ENCODE data around the gene RNF167. TPM values are rescaled to one million over a fixed set of nuclear protein-coding genes. Genes with fewer than 3 reads are reported as not detected.

Gene RNF167
- total RNA-seq, result 50.3 and 53.8 TPM in 2 replicates

DNA sequence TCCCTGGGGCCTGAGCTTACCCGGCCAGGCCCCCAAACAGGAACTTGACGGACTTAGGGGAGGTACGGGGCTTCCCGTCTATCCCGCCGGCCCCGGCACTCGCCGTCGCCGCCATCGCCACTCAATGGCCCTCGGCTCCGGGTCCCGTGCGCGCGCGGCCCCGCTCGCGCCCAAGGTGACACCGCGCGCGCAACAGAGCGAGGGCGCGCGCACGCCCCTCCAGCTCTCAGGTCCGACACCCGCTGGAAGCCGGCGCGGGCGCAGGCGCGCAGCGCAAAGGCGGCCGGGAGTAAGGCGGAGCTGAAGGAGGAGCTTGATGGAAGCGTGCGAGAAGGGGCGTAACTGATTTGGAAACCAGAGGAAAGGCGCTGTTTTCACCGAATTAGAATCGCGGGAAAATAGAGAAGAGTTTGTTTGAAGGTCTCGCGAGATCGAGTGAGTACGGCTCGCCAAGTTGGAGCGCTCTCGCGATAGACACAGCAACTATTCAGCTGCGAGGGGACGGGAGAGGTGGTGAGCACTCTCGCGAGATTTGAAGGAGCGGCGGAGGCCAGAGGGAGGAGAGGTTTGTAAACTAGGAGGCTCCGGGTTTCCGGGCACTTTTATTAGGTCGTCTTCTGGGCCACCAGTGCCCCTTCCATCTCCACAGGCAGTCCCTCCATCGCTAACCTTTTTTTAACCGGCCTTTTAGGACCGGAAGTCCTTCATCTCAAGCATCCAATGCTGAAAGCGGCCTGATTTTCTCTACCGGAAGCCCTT is at the start of gene RNF167, which contains the start of gene SLC25A11:
Gene RNF167, plus strand, starts transcription at position 473 of the 759 bp plus-strand sequence. CDS start 642 bp downstream, outside the sequence.
Gene SLC25A11, minus strand, starts transcription at position 251 of the 759 bp plus-strand sequence. Its CDS starts 136 bp downstream, at position 115.

DNA sequence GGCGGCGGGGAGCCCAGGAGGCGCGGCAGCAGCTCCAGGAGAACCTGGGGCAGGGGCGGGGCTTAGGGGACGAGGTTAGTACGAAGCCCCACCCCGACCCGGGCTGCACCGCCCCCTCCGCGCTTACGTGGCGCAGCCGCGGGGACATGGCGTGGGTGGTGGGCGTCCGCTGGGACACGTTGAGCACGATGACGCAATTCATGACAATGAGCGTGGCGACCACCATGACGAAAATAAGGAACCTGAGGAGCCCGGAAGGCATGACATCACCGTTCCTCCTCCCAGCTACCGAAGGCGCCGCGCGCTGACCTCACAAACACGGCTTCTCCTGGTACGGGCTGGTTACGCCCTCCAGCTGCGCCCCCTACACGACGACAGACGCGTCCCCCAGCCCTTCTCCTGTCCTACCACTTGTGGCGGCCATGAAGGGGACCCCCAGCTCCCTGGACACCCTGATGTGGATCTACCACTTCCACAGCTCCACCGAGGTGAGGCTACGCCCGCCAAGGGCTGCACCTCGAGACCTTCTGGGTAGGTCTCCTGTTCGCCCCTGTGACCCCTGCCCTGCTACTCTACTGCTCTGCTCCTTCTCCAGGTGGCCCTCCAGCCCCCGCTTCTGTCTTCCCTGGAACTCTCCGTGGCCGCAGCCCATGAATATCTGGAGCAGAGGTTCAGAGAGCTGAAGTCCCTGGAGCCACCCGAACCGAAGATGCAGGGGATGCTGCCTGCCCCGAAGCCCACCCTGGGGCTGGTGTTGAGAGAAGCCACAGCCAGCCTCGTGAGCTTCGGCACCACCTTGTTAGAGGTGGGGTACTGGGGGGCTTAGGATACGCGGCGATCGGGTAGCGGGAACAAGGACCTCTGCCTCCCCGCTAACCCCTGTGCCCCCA is 40.5 kb upstream of the RNF167 start, which contains the start of gene C17orf107:
Gene C17orf107, plus strand, starts transcription at position 196 of the 890 bp plus-strand sequence. Its CDS starts 227 bp downstream, at position 423.

DNA sequence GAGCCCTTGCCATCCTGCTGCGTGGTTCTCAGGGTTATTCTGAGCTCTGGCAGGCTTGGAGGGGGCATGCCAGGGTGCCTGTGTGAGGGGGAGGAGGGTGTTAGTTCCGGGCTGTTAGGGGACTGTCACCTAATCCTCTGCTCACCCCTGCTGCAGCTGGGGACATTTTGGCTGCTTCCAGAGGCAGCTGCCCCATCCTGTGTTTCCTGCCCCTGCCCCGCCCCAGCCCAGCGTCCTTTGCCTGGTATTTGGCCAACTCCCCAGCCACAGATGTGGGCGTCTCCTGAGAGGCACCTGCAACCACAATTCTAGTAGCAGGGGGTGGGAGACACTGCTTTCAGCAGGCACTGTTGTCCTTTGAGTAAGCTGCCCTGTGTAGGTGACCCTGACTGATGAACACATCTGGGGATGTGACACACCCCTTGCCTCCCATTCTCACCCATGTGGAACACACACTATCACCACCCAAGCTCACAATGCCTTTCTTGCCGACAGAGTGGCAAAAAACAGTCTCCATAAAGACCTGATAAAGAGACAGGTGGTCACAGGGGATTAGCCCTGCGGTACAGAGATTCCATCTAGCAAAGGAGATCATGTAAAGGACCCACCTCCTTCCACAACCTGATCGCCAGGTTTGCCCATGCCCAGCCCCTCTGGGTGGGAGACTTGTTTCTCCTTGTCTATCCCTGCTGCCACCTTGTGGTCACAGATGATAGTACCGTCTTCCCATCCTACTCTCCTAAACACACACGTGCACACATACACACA is 36.8 kb upstream of the RNF167 start, which contains the start of gene CHRNE:
Gene CHRNE, minus strand, starts transcription at position 48 of the 768 bp plus-strand sequence. Its CDS starts 35 bp downstream, at position 13.

DNA sequence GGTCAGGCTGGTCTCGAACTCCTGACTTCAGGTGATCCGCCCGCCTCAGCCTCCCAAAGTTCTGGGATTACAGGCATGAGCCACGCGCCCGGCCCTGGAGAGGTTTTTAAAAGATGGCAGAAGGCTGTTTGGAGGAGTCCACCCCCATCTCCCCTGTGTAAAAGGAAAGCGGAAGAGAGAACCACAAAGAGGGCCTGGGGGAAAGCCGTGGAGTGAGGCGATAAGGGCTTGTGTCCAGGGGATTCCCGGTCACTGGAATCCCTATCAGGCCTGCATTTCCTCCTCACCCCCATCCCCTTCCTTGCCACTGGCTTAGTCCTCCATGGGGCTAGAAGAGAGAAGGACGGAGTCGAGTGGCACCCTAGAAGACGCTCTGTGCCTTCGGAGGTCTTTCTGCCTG is 8.1 kb upstream of the RNF167 start, which contains the start of gene GP1BA:
Gene GP1BA, plus strand, starts transcription at position 315 of the 400 bp plus-strand sequence. CDS start 328 bp downstream, outside the sequence.

DNA sequence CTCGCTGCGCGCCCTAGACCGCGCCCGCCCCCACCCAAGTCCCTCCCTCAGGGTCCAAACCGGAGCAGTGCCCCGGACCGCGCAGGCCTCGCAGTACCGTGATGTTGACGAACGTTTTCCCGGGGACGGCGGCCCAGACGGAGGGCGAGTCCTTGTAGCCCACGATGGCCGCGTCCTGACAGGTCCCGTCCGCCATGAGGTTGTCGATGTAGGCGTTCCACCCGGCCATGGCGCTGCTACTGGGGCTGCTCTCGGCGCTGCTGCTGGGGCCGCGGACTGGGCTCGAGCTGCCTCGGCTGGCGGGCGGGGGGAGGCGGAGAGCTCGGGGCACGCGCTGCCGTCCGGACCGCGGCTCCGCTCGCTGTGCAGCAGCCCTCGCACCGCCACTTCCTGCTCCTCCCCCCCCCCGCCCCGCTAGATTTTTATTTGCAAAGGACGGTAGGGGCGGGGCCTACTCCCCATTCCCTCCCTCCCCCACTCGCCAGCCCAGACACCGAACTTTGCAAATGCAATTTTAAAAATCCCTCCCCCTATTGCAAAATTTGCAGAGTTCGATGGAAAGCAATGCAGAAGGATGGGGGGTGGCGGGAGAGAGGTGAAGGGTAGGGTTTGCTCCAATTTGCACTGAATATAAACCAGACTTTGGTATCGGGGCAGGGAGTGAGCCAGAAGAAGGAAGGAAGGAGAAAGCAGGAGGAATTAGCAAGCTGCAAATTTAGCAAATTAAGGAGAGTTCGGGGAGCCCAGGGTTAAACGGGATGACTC is 8.3 kb downstream of the RNF167 start, which contains the start of gene PFN1:
Gene PFN1, minus strand, starts transcription at position 365 of the 765 bp plus-strand sequence. Its CDS starts 136 bp downstream, at position 229.

DNA sequence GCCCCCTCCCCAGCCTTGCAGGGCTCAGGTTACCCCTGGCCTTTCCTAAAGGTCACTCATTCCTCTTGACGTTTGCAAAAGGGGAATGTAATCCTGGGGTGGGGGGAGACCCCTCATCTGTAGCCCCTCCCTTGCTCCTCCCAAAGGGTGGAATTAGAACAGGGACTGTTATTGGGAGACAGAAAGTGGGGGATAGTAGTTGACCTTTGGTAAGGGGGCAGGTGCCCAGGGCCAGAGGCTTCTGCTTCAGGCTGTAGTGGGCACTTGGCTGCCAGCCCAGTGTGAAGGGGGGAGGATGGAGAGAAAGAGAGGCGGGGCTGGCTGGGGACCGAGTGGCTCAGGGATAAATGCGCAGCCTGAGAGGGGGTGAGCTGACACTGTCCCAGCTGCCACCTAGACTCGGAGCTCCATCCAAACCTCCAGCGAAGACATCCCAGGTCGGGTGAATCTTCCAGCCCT is 10.7 kb downstream of the RNF167 start, which contains the start of gene ENO3:
Gene ENO3, plus strand, starts transcription at position 374 of the 459 bp plus-strand sequence. CDS start 711 bp downstream, outside the sequence.

DNA sequence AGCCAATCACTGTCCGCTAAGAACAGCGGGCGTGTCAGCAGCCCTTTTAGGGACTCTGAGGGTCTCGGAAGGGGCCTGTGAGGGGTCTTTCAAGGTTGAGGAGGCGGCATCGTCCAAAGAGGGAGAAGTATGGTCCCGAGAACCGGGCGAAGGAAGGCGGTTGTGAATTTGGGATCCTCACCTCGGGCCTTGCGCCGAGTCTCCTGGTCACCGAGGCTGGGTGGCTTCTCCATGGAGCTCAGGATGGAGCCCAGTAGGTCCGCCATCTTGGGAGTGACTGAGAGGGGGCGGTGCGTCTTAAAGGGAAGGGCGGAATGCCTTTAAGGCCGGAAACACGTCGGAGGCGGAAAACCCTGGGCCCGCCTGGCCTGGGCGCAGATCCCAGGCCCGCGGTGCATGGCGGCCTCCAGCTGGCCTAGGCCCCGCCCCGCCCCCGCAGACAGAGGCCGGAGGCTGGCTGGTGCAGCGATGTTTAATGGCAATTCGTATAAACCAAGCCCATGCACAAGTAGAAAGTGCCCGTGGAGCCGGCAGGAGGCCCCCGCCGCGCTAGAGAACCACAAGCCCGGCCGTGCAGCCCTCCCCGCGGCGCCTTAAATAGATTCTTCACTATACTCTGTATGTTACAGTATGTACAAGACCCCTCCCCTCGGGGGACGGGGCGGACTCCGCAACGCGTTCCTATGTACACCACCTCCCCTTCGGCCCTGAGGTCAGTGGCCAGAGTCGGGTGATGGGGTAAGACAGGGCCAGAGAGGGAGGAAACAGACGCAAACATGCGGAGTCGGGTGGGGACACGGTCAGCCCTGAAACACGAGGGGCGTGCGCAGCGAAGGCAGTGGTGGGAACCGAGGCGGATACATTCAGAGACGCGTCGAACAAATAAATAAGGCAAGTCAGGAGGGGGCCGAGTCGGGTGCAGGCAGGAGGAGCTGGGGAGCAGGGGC is 27.7 kb downstream of the RNF167 start, which contains the start of gene SPAG7:
Gene SPAG7, minus strand, starts transcription at position 279 of the 947 bp plus-strand sequence. Its CDS starts 13 bp downstream, at position 266.

DNA sequence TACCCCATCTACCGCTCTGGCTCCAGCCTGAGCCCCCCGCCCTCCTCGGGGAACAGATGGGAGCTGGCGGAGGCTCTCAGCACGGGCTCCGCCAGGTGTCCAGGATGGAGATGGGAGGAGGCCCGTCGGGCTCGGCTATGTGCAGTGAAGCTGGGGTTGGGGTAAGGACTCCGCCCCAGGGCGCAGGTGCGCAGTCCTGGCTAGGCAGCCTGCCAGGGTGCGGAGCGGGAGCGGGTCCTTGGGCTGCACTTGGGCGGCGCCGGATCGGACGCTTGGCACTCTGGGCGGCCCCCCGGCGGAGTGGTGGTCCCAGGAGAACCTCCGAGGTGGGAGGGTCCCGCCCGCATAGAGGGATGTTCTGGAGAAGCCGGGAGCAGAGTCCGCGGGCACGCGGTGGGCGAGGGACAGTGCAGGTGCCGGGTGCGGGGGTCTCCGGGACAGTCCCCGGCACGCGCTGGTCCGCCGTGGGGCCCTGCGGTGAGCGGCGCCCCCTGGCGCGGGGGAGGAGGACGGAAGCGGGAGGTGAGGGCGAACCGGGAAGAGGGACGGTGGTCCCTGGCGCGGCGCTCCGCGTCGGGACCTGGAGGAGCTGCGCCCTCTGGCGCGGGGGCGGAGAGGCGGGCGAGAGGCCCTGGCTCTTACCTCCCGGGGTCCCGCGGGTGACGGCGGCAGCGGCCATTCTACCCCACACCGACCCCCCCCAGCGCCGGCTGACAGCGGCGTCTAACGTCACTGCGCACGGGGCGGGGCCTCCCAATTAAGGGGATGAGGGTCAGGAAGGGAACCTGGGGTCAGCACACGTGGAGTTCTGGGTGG is 47.1 kb downstream of the RNF167 start, which contains the start of gene CAMTA2:
Gene CAMTA2, minus strand, starts transcription at position 725 of the 816 bp plus-strand sequence. CDS start 1,453 bp downstream, outside the sequence.

Other genes starting within 250 kb of the RNF167 start
- gene PELP1, start 236.1 kb upstream of the RNF167 start, total RNA-seq, result 25.7 and 35.5 TPM in 2 replicates
- 8.6 and 12.9 TPM in 2 replicates for gene ARRB2, start 229.6 kb upstream of the RNF167 start, total RNA-seq
- 19.8 and 23.9 TPM in 2 replicates for gene MED11, start 208.8 kb upstream of the RNF167 start, total RNA-seq
- gene ZMYND15, start 200.4 kb upstream of the RNF167 start, total RNA-seq, result not detected in 2 replicates
- gene CXCL16, start 200.3 kb upstream of the RNF167 start, total RNA-seq, result 0.34 and 0.59 TPM in 2 replicates
- not detected in 2 replicates for gene TM4SF5, start 168.4 kb upstream of the RNF167 start, total RNA-seq
- 0.50 TPM in 1 of 2 replicates, not detected in the other for gene VMO1, start 153.9 kb upstream of the RNF167 start, total RNA-seq
- not detected in 2 replicates for gene GLTPD2, start 151.3 kb upstream of the RNF167 start, total RNA-seq
- gene PSMB6, start 144.1 kb upstream of the RNF167 start, total RNA-seq, result 280 and 286 TPM in 2 replicates
- gene PLD2, start 133.1 kb upstream of the RNF167 start, total RNA-seq, result 12.1 and 14.3 TPM in 2 replicates
- gene MINK1, start 106.9 kb upstream of the RNF167 start, total RNA-seq, result 13.8 and 14.5 TPM in 2 replicates
- 2.5 and 4.0 TPM in 2 replicates for gene C17orf107, start 40.7 kb upstream of the RNF167 start, total RNA-seq
- gene CHRNE, start 37.2 kb upstream of the RNF167 start, total RNA-seq, result 0.74 and 1.2 TPM in 2 replicates
- gene GP1BA, start 8.0 kb upstream of the RNF167 start, total RNA-seq, result not detected in 2 replicates
- 66.7 and 77.0 TPM in 2 replicates for gene SLC25A11, start 222 bp upstream of the RNF167 start, total RNA-seq
- gene PFN1, start 8.3 kb downstream of the RNF167 start, total RNA-seq, result 2,381 and 2,852 TPM in 2 replicates
- gene ENO3, start 10.9 kb downstream of the RNF167 start, total RNA-seq, result 0.74 and 1.8 TPM in 2 replicates
- gene SPAG7, start 27.5 kb downstream of the RNF167 start, total RNA-seq, result 59.6 and 59.9 TPM in 2 replicates
- 18.7 and 20.3 TPM in 2 replicates for gene CAMTA2, start 47.4 kb downstream of the RNF167 start, total RNA-seq
- gene INCA1, start 57.3 kb downstream of the RNF167 start, total RNA-seq, result 0.17 and 0.74 TPM in 2 replicates
- gene KIF1C, start 57.7 kb downstream of the RNF167 start, total RNA-seq, result 39.5 and 44.4 TPM in 2 replicates
- 0.15 TPM in 1 of 2 replicates, not detected in the other for gene SLC52A1, start 95.2 kb downstream of the RNF167 start, total RNA-seq
- gene ZFP3, start 138.2 kb downstream of the RNF167 start, total RNA-seq, result 0.67 and 0.89 TPM in 2 replicates
- 10.1 and 11.0 TPM in 2 replicates for gene ZNF232, start 171.6 kb downstream of the RNF167 start, total RNA-seq
- 0.15 and 0.17 TPM in 2 replicates for gene USP6, start 175.8 kb downstream of the RNF167 start, total RNA-seq